ENCODE data around the gene TMEM243.

The TMEM243 gene

DNA sequence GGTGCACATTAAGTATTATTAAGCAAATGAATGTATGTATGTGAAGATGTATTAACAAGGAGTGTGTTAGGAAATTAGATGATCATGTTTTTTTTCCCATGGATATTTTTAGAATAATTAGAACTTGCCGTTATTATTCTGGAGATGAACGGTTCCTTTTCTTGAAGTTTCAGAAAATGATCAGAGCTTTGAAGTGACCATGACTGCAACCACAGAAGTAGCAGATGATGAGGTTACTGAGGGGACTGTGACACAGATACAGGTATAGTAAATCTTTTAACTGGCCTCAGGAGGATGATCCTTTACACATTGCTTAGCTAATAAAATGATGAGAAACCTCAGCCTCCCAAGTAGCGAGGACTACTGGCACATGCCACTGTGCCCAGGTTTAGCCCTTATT, 48.7 kb downstream of the TMEM243 start:
- no peak for DNase-seq (ENCODE audit: low read depth, low spot score)
- H3K4me3 ChIP-seq (ENCODE audit: low read length) = no peak overlapping the region
- H3K27me3 ChIP-seq (ENCODE audit: control insufficient read depth, insufficient read depth, low read length) = no peaks in the 10 kb centered on the region
- H3K4me1 ChIP-seq (ENCODE audit: control insufficient read depth, insufficient read depth, low read length) = no peaks in the 10 kb centered on the region
- H3K27ac ChIP-seq (ENCODE audit: low read length) = no peak overlapping the region
- no CpG with 5 or more reads among the region's 3 CpGs for WGBS (ENCODE audit: insufficient coverage, insufficient read length)
- peaks cover 19% of the 10 kb centered on the region; the same call in 1 of the 2 replicates for H3K36me3 ChIP-seq (ENCODE audit: control insufficient read depth, insufficient read depth, low read length)
- no peaks in the 10 kb centered on the region for H3K9me3 ChIP-seq (ENCODE audit: control insufficient read depth, insufficient read depth, low read length)

GRCh38 chr7:87164433-87164832, 55.1 kb downstream of the TMEM243 start:
- DNase-seq (ENCODE audit: low read depth, low spot score) = no peak
- Histone ChIP-seq H3K4me1 (ENCODE audit: control insufficient read depth, insufficient read depth, low read length) (no peaks in the 10 kb centered on the region), H3K9me3 (ENCODE audit: control insufficient read depth, insufficient read depth, low read length) (no peaks in the 10 kb centered on the region), H3K4me3 (ENCODE audit: low read length) (no peak overlapping the region), H3K27ac (ENCODE audit: low read length) (no peak overlapping the region), H3K27me3 (ENCODE audit: control insufficient read depth, insufficient read depth, low read length) (no peaks in the 10 kb centered on the region), H3K36me3 (ENCODE audit: control insufficient read depth, insufficient read depth, low read length) (peaks cover 16% of the 10 kb centered on the region; the same call in 1 of the 2 replicates)
- 100% methylated on average over 2 of the region's 2 CpGs for WGBS (ENCODE audit: insufficient coverage, insufficient read length)

GRCh38 chr7:87159538-87159937, 60.0 kb downstream of the TMEM243 start:
- H3K4me1 ChIP-seq (ENCODE audit: control insufficient read depth, insufficient read depth, low read length) = no peaks in the 10 kb centered on the region
- peaks cover 2% of the 10 kb centered on the region; the same call in 1 of the 2 replicates for H3K36me3 ChIP-seq (ENCODE audit: control insufficient read depth, insufficient read depth, low read length)
- H3K9me3 ChIP-seq (ENCODE audit: control insufficient read depth, insufficient read depth, low read length) = no peaks in the 10 kb centered on the region
- no peaks in the 10 kb centered on the region for H3K27me3 ChIP-seq (ENCODE audit: control insufficient read depth, insufficient read depth, low read length)
- DNase-seq (ENCODE audit: low read depth, low spot score) = no peak
- no CpG with 5 or more reads among the region's 2 CpGs for WGBS (ENCODE audit: insufficient coverage, insufficient read length)
- no peak overlapping the region for H3K27ac ChIP-seq (ENCODE audit: low read length)
- H3K4me3 ChIP-seq (ENCODE audit: low read length) = no peak overlapping the region

- H3K27ac ChIP-seq (ENCODE audit: low read length) = no peak overlapping the region
- H3K9me3 ChIP-seq (ENCODE audit: control insufficient read depth, insufficient read depth, low read length) = no peaks in the 10 kb centered on the region
- DNase-seq (ENCODE audit: low read depth, low spot score) = no peak
- no peaks in the 10 kb centered on the region for H3K4me1 ChIP-seq (ENCODE audit: control insufficient read depth, insufficient read depth, low read length)
- H3K27me3 ChIP-seq (ENCODE audit: control insufficient read depth, insufficient read depth, low read length) = no peaks in the 10 kb centered on the region
- WGBS (ENCODE audit: insufficient coverage, insufficient read length) = 100% methylated on average over 2 of the region's 2 CpGs
- no peaks in the 10 kb centered on the region for H3K36me3 ChIP-seq (ENCODE audit: control insufficient read depth, insufficient read depth, low read length)
- H3K4me3 ChIP-seq (ENCODE audit: low read length) = no peak overlapping the region
Observed at GRCh38 chr7:87156709-87157108, 62.8 kb downstream of the TMEM243 start.

GRCh38 chr7:87155788-87156187, 63.7 kb downstream of the TMEM243 start:
- Histone ChIP-seq H3K27me3 (ENCODE audit: control insufficient read depth, insufficient read depth, low read length) (no peaks in the 10 kb centered on the region), H3K4me1 (ENCODE audit: control insufficient read depth, insufficient read depth, low read length) (no peaks in the 10 kb centered on the region), H3K9me3 (ENCODE audit: control insufficient read depth, insufficient read depth, low read length) (no peaks in the 10 kb centered on the region), H3K36me3 (ENCODE audit: control insufficient read depth, insufficient read depth, low read length) (no peaks in the 10 kb centered on the region), H3K27ac (ENCODE audit: low read length) (no peak overlapping the region), H3K4me3 (ENCODE audit: low read length) (no peak overlapping the region)
- no CpG with 5 or more reads among the region's 3 CpGs for whole genome bisulfite sequencing (ENCODE audit: insufficient coverage, insufficient read length)
- no peak for DNase-seq (ENCODE audit: low read depth, low spot score)

DNA sequence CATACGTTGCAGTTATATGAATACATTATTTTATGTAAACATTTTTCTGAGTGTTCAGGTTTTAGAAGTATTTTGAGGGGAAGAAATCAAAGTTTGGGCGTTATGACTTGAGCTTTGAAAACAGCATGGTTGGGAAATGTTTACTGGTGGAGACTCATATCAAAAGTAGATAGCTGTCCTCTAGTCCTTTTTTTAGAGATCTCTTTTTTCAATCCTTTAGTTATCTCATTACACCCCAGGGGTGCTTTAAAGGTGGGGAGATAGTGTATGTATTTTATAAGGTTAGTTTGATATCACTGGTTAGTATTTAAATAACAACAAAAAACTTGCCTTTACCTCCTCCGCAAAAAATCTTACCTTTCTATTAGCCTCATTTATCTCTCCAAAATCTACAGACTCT, 65.0 kb downstream of the TMEM243 start:
- Histone ChIP-seq H3K4me1 (ENCODE audit: control insufficient read depth, insufficient read depth, low read length) (no peaks in the 10 kb centered on the region), H3K36me3 (ENCODE audit: control insufficient read depth, insufficient read depth, low read length) (no peaks in the 10 kb centered on the region), H3K27ac (ENCODE audit: low read length) (no peak overlapping the region), H3K9me3 (ENCODE audit: control insufficient read depth, insufficient read depth, low read length) (no peaks in the 10 kb centered on the region), H3K4me3 (ENCODE audit: low read length) (no peak overlapping the region; the same call in 1 of the 2 replicates), H3K27me3 (ENCODE audit: control insufficient read depth, insufficient read depth, low read length) (no peaks in the 10 kb centered on the region)
- WGBS (ENCODE audit: insufficient coverage, insufficient read length) = 100% methylated on average over 1 of the region's 3 CpGs
- no peak for DNase-seq (ENCODE audit: low read depth, low spot score)

DNA sequence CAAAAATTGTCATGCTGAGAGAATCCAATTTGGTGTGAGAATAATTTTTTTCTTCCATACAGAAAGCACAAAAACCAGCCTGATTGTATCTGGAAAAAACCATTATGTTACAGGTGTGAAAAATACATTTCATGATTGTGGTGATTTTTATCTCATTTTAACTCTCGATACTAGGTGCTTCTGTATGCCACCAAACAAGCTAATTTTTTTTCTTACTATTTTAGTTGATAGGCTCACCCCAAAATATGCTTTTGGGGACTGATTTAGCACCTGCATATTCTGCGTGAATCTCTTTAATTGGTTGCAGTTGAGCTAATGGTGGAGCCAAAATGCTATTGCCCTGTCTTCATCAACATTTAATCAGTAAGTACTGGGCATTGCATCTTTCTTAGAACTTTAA, 65.4 kb downstream of the TMEM243 start:
- no peak for DNase-seq (ENCODE audit: low read depth, low spot score)
- no peak overlapping the region; the same call in 1 of the 2 replicates for H3K4me3 ChIP-seq (ENCODE audit: low read length)
- H3K27ac ChIP-seq (ENCODE audit: low read length) = no peak overlapping the region
- no peaks in the 10 kb centered on the region for H3K36me3 ChIP-seq (ENCODE audit: control insufficient read depth, insufficient read depth, low read length)
- WGBS (ENCODE audit: insufficient coverage, insufficient read length) = no CpG with 5 or more reads among the region's 2 CpGs
- H3K27me3 ChIP-seq (ENCODE audit: control insufficient read depth, insufficient read depth, low read length) = no peaks in the 10 kb centered on the region
- no peaks in the 10 kb centered on the region for H3K4me1 ChIP-seq (ENCODE audit: control insufficient read depth, insufficient read depth, low read length)
- no peaks in the 10 kb centered on the region for H3K9me3 ChIP-seq (ENCODE audit: control insufficient read depth, insufficient read depth, low read length)

GRCh38 chr7:87152897-87153641, 66.5 kb downstream of the TMEM243 start:
- Histone ChIP-seq H3K4me3 (ENCODE audit: low read length) (peak overlapping the region; percentile 90), H3K27me3 (ENCODE audit: control insufficient read depth, insufficient read depth, low read length) (no peaks in the 10 kb centered on the region), H3K27ac (ENCODE audit: low read length) (no peak overlapping the region), H3K36me3 (ENCODE audit: control insufficient read depth, insufficient read depth, low read length) (no peaks in the 10 kb centered on the region), H3K4me1 (ENCODE audit: control insufficient read depth, insufficient read depth, low read length) (no peaks in the 10 kb centered on the region), H3K9me3 (ENCODE audit: control insufficient read depth, insufficient read depth, low read length) (no peaks in the 10 kb centered on the region)
- no peak for DNase-seq (ENCODE audit: low read depth, low spot score)
- whole genome bisulfite sequencing (ENCODE audit: insufficient coverage, insufficient read length) = no CpG with 5 or more reads among the region's 25 CpGs

GRCh38 chr7:87152112-87152896, 67.2 kb downstream of the TMEM243 start, which contains the start of gene DMTF1:
TSS of gene DMTF1 (plus strand) at chr7:87152453. CDS start at chr7:87164942, 12,489 bp downstream.
- no peaks in the 10 kb centered on the region for H3K9me3 ChIP-seq (ENCODE audit: control insufficient read depth, insufficient read depth, low read length)
- H3K27me3 ChIP-seq (ENCODE audit: control insufficient read depth, insufficient read depth, low read length) = no peaks in the 10 kb centered on the region
- H3K36me3 ChIP-seq (ENCODE audit: control insufficient read depth, insufficient read depth, low read length) = no peaks in the 10 kb centered on the region
- no peaks in the 10 kb centered on the region for H3K4me1 ChIP-seq (ENCODE audit: control insufficient read depth, insufficient read depth, low read length)
- peak within 1 kb of the TSS; percentile 90 for H3K4me3 ChIP-seq (ENCODE audit: low read length)
- no peak within 1 kb of the TSS for H3K27ac ChIP-seq (ENCODE audit: low read length)
- DNase-seq (ENCODE audit: low read depth, low spot score) = peak; percentile 74
- WGBS (ENCODE audit: insufficient coverage, insufficient read length) = no CpG with 5 or more reads among the region's 71 CpGs

DNA sequence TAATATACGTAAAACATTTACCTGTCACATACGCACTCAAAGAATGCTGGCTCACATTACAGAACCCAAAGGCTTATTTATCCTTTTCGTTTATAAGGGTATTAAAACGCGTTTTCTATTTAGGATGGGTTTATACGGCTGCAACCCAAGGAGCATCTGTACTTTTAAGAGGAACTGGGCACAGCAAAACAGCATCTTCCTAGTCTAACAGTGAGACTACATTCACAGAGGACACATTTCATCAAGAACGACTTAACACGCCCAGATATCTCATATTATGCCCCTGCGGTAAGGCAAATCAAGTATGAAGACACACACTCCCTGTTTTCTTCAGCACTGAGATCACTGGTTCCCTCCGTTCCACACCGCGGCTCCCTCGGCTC, 67.8 kb downstream of the TMEM243 start:
- H3K4me1 ChIP-seq (ENCODE audit: control insufficient read depth, insufficient read depth, low read length) = no peaks in the 10 kb centered on the region
- H3K27me3 ChIP-seq (ENCODE audit: control insufficient read depth, insufficient read depth, low read length) = no peaks in the 10 kb centered on the region
- no peaks in the 10 kb centered on the region for H3K9me3 ChIP-seq (ENCODE audit: control insufficient read depth, insufficient read depth, low read length)
- DNase-seq (ENCODE audit: low read depth, low spot score) = no peak
- no CpG with 5 or more reads among the region's 13 CpGs for WGBS (ENCODE audit: insufficient coverage, insufficient read length)
- H3K4me3 ChIP-seq (ENCODE audit: low read length) = peak overlapping the region; percentile 90; the same call in 1 of the 2 replicates
- no peaks in the 10 kb centered on the region for H3K36me3 ChIP-seq (ENCODE audit: control insufficient read depth, insufficient read depth, low read length)
- no peak overlapping the region for H3K27ac ChIP-seq (ENCODE audit: low read length)

Data from iPS DF 6.9 (cell line).